Nephron (organoid): ENCODE data around the gene HAPLN3.

Source experiments
- H3K27ac Mint-ChIP-seq, 3 experiments: 2 replicates each; pipeline ENCODE4 v1.8.0; 2020; ENCODE audit warnings: mixed read lengths in 3 of 3, mild to moderate bottlenecking in 2 of 3, moderate library complexity in 1 of 3
- H3K27me3 Mint-ChIP-seq: 2 replicates; pipeline ENCODE4 v1.8.0; 2021; ENCODE audit warnings: low read depth, mild to moderate bottlenecking, moderate library complexity, mixed read lengths
- H3K36me3 Mint-ChIP-seq: 2 replicates; pipeline ENCODE4 v1.8.0; 2020; ENCODE audit warnings: low read depth, mixed read lengths
- H3K4me1 Mint-ChIP-seq: 2 replicates; pipeline ENCODE4 v1.8.0; 2020; ENCODE audit warnings: mixed read lengths
- H3K4me3 Mint-ChIP-seq, 3 experiments: 2 replicates each; pipeline ENCODE4 v1.8.0; 2020; ENCODE audit warnings: mild to moderate bottlenecking in 3 of 3, mixed read lengths in 3 of 3, moderate library complexity in 2 of 3
- H3K9me3 Mint-ChIP-seq: 2 replicates; pipeline ENCODE4 v1.8.0; 2020; ENCODE audit warnings: mixed read lengths
- TF ChIP-seq, protein P1 (sequence below), 3 experiments: fragments of 200-600 bp; sonication (generic); IDR thresholded peaks; one replicate each; pipeline ENCODE4 v1.5.0; 2021; ENCODE audit warnings: antibody characterized with exemption in 3 of 3; ENCODE audit not compliant: unreplicated experiment in 3 of 3

The HAPLN3 gene

DNA sequence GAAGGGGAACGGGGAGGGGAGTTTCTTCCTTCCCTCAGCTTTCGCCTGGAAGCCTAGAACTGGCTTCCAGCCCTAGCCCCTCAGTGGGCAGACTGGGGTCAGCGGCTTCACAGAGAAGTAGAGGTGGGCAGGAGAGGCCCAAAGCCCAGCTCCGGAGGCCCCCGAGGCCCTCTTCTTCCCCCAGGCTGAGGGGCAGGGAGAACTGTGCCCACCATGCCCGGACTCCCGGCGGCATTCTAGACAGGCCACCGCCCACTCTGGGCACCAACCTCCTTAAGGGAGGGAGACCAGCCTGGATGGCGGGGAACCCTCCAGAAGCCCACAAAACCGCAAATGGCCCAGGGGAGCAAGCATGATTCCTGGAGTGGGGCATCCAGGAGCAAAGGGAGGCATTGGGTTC, 17.9 kb downstream of the HAPLN3 start:
- TF ChIP-seq, protein P1, sequence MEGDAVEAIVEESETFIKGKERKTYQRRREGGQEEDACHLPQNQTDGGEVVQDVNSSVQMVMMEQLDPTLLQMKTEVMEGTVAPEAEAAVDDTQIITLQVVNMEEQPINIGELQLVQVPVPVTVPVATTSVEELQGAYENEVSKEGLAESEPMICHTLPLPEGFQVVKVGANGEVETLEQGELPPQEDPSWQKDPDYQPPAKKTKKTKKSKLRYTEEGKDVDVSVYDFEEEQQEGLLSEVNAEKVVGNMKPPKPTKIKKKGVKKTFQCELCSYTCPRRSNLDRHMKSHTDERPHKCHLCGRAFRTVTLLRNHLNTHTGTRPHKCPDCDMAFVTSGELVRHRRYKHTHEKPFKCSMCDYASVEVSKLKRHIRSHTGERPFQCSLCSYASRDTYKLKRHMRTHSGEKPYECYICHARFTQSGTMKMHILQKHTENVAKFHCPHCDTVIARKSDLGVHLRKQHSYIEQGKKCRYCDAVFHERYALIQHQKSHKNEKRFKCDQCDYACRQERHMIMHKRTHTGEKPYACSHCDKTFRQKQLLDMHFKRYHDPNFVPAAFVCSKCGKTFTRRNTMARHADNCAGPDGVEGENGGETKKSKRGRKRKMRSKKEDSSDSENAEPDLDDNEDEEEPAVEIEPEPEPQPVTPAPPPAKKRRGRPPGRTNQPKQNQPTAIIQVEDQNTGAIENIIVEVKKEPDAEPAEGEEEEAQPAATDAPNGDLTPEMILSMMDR (IDR thresholded peaks at IDR 0.05; ENCODE audit: unreplicated experiment in 3 of 3): no peak
- no peak overlapping the region for H3K27ac Mint-ChIP-seq
- H3K36me3 Mint-ChIP-seq: no peaks in the 10 kb centered on the region
- no peaks in the 10 kb centered on the region for H3K9me3 Mint-ChIP-seq
- peaks cover 6% of the 10 kb centered on the region for H3K4me1 Mint-ChIP-seq
- no peak overlapping the region for H3K4me3 Mint-ChIP-seq
- peaks cover 15% of the 10 kb centered on the region for H3K27me3 Mint-ChIP-seq

- Mint-ChIP-seq H3K4me3 (no peak overlapping the region), H3K27ac (no peak overlapping the region), H3K4me1 (peaks cover 6% of the 10 kb centered on the region), H3K27me3 (peaks cover 15% of the 10 kb centered on the region), H3K36me3 (no peaks in the 10 kb centered on the region), H3K9me3 (no peaks in the 10 kb centered on the region)
- TF ChIP-seq, protein P1 (IDR thresholded peaks at IDR 0.05; ENCODE audit: unreplicated experiment in 3 of 3): no peak
These were observed 18.8 kb downstream of the HAPLN3 start for GRCh38 chr15:88876573-88876972.

GRCh38 chr15:88874684-88875083, 20.7 kb downstream of the HAPLN3 start:
- Mint-ChIP-seq H3K36me3 (no peaks in the 10 kb centered on the region), H3K4me3 (no peak overlapping the region), H3K9me3 (no peaks in the 10 kb centered on the region), H3K27me3 (peaks cover 14% of the 10 kb centered on the region), H3K27ac (no peak overlapping the region), H3K4me1 (peaks cover 6% of the 10 kb centered on the region)
- TF ChIP-seq, protein P1 (IDR thresholded peaks at IDR 0.05; ENCODE audit: unreplicated experiment in 3 of 3): no peak

- Mint-ChIP-seq H3K27ac (no peak overlapping the region), H3K4me3 (no peak overlapping the region), H3K4me1 (peaks cover 6% of the 10 kb centered on the region), H3K36me3 (no peaks in the 10 kb centered on the region), H3K27me3 (peaks cover 17% of the 10 kb centered on the region), H3K9me3 (no peaks in the 10 kb centered on the region)
- TF ChIP-seq, protein P1 (IDR thresholded peaks at IDR 0.05; ENCODE audit: unreplicated experiment in 3 of 3): no peak
These were observed 21.1 kb downstream of the HAPLN3 start for GRCh38 chr15:88874275-88874674.

GRCh38 chr15:88873786-88874185, 21.6 kb downstream of the HAPLN3 start:
- H3K27ac Mint-ChIP-seq: no peak overlapping the region
- no peaks in the 10 kb centered on the region for H3K9me3 Mint-ChIP-seq
- no peaks in the 10 kb centered on the region for H3K36me3 Mint-ChIP-seq
- TF ChIP-seq, protein P1 (IDR thresholded peaks at IDR 0.05; ENCODE audit: unreplicated experiment in 3 of 3): no peak
- no peak overlapping the region for H3K4me3 Mint-ChIP-seq
- H3K4me1 Mint-ChIP-seq: peaks cover 6% of the 10 kb centered on the region
- H3K27me3 Mint-ChIP-seq: peaks cover 17% of the 10 kb centered on the region

GRCh38 chr15:88872706-88873105, 22.6 kb downstream of the HAPLN3 start:
- no peaks in the 10 kb centered on the region for H3K9me3 Mint-ChIP-seq
- TF ChIP-seq, protein P1 (IDR thresholded peaks at IDR 0.05; ENCODE audit: unreplicated experiment in 3 of 3): no peak
- H3K36me3 Mint-ChIP-seq: no peaks in the 10 kb centered on the region
- H3K4me3 Mint-ChIP-seq: no peak overlapping the region
- H3K27me3 Mint-ChIP-seq: peaks cover 17% of the 10 kb centered on the region
- H3K4me1 Mint-ChIP-seq: peaks cover 6% of the 10 kb centered on the region
- H3K27ac Mint-ChIP-seq: no peak overlapping the region
